Spleen (tissue), 7 donors: ENCODE results near the gene LRRC37B.

Source experiments
- CTCF ChIP-seq, 11 experiments: fragments of 200-600 bp in 7 of 11; fragments of 450-650 bp in 4 of 11; sonication (generic) in 4 of 11; IDR thresholded peaks in 8 of 11; conservative IDR thresholded peaks in 3 of 11; 1 replicate in 7 of 11; 2 replicates in 4 of 11; pipeline versions ENCODE4 v1.4.0 to v1.8.0; 2016 to 2021; ENCODE audit warnings: antibody characterized with exemption in 11 of 11, inconsistent platforms in 4 of 11, mild to moderate bottlenecking in 1 of 11
- POLR2A ChIP-seq, 3 donors: fragments of 450-650 bp; IDR thresholded peaks; one replicate each; pipeline ENCODE4 v1.5.1; 2017; ENCODE audit warnings: antibody characterized with exemption in 3 of 3, mild to moderate bottlenecking in 1 of 3
- donor health status: DM: no; HTN: no; CAD: no; lungs with moderate emphysema.
- donor health status: DM: no; HTN: no; CAD: no.
- donor health status: DM: no; HTN: no; CAD: no.

GRCh38 chr17:31997005-31997404, 10.2 kb upstream of the LRRC37B start:
- TF ChIP-seq CTCF (IDR thresholded peaks at IDR 0.05 in 8 of 11, conservative IDR thresholded peaks at IDR 0.05 in 3 of 11) (no peak), POLR2A (IDR thresholded peaks at IDR 0.05) (no peak)
